HL-60 (cell line): ENCODE data around the gene DRG1.

Source experiments
- DNase-seq, 2 experiments: peaks; one replicate each; pipeline ENCODE4 v3.0.0-alpha.2; 2010 to 2020; ENCODE audit warnings: low read depth in 1 of 2, low spot score in 1 of 2
- H3K27ac ChIP-seq: fragments of 250-450 bp; sonication (Bioruptor Pico); replicated peaks from 2 replicates; pipeline ENCODE4 v1.5.1; 2020; ENCODE audit warnings: mild to moderate bottlenecking, moderate library complexity
- H3K27me3 ChIP-seq: fragments of 250-450 bp; sonication (Bioruptor Pico); 2 replicates; pipeline ENCODE4 v1.5.1; 2021; ENCODE audit warnings: mild to moderate bottlenecking, moderate library complexity; ENCODE audit not compliant: insufficient read depth, poor library complexity, severe bottlenecking
- H3K4me3 ChIP-seq: replicated peaks from 2 replicates; pipeline ENCODE4 v1.5.1; 2011; ENCODE audit warnings: mild to moderate bottlenecking, control low read depth, low read length; ENCODE audit not compliant: insufficient read depth
- GABPA ChIP-seq: IDR thresholded peaks from 2 replicates; pipeline ENCODE4 v1.6.1; 2012; ENCODE audit warnings: low read depth
- POLR2AphosphoS5 ChIP-seq: IDR thresholded peaks from 2 replicates; pipeline ENCODE4 v1.6.1; 2012; ENCODE audit warnings: low read depth
- SPI1 ChIP-seq: IDR thresholded peaks from 2 replicates; pipeline ENCODE4 v1.6.1; 2012; ENCODE audit warnings: low read depth, mild to moderate bottlenecking, borderline replicate concordance
- TF ChIP-seq, protein P1 (sequence below): IDR thresholded peaks from one replicate; pipeline ENCODE4 v1.5.1; 2011; ENCODE audit warnings: low read length, control low read depth, inconsistent platforms; ENCODE audit not compliant: insufficient read depth
- TF ChIP-seq, protein P2 (sequence below): IDR thresholded peaks from 2 replicates; pipeline ENCODE4 v1.6.1; 2012; ENCODE audit warnings: low read depth; ENCODE audit not compliant: insufficient replicate concordance

The DRG1 gene

DNA sequence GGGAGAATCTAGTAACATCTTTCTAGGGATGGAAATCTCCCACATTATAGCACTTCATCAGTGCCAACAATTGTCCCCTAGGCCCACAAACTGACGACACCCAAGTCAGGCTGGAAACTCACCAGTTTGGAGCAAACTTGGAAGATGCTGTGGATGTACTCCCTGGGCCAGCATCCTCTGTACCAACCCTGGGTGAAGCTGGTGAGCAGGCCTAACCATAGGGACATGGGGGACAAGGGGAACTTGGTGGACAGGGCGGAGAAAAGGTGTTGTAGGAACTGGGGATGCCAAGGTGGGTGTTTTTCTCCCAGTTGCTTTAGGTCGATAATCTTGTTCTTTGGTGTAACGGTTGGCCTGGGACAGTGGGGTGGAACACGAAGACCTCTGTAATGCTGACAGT is 42.2 kb downstream of the DRG1 start:
- no peaks in the 10 kb centered on the region for H3K27me3 ChIP-seq
- no peak for DNase-seq
- H3K27ac ChIP-seq: no peak overlapping the region
- no peak overlapping the region for H3K4me3 ChIP-seq
- no peak for TF ChIP-seq SPI1
- TF ChIP-seq, protein P1, sequence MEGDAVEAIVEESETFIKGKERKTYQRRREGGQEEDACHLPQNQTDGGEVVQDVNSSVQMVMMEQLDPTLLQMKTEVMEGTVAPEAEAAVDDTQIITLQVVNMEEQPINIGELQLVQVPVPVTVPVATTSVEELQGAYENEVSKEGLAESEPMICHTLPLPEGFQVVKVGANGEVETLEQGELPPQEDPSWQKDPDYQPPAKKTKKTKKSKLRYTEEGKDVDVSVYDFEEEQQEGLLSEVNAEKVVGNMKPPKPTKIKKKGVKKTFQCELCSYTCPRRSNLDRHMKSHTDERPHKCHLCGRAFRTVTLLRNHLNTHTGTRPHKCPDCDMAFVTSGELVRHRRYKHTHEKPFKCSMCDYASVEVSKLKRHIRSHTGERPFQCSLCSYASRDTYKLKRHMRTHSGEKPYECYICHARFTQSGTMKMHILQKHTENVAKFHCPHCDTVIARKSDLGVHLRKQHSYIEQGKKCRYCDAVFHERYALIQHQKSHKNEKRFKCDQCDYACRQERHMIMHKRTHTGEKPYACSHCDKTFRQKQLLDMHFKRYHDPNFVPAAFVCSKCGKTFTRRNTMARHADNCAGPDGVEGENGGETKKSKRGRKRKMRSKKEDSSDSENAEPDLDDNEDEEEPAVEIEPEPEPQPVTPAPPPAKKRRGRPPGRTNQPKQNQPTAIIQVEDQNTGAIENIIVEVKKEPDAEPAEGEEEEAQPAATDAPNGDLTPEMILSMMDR: no peak
- TF ChIP-seq, protein P2, sequence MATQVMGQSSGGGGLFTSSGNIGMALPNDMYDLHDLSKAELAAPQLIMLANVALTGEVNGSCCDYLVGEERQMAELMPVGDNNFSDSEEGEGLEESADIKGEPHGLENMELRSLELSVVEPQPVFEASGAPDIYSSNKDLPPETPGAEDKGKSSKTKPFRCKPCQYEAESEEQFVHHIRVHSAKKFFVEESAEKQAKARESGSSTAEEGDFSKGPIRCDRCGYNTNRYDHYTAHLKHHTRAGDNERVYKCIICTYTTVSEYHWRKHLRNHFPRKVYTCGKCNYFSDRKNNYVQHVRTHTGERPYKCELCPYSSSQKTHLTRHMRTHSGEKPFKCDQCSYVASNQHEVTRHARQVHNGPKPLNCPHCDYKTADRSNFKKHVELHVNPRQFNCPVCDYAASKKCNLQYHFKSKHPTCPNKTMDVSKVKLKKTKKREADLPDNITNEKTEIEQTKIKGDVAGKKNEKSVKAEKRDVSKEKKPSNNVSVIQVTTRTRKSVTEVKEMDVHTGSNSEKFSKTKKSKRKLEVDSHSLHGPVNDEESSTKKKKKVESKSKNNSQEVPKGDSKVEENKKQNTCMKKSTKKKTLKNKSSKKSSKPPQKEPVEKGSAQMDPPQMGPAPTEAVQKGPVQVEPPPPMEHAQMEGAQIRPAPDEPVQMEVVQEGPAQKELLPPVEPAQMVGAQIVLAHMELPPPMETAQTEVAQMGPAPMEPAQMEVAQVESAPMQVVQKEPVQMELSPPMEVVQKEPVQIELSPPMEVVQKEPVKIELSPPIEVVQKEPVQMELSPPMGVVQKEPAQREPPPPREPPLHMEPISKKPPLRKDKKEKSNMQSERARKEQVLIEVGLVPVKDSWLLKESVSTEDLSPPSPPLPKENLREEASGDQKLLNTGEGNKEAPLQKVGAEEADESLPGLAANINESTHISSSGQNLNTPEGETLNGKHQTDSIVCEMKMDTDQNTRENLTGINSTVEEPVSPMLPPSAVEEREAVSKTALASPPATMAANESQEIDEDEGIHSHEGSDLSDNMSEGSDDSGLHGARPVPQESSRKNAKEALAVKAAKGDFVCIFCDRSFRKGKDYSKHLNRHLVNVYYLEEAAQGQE: no peak

DNA sequence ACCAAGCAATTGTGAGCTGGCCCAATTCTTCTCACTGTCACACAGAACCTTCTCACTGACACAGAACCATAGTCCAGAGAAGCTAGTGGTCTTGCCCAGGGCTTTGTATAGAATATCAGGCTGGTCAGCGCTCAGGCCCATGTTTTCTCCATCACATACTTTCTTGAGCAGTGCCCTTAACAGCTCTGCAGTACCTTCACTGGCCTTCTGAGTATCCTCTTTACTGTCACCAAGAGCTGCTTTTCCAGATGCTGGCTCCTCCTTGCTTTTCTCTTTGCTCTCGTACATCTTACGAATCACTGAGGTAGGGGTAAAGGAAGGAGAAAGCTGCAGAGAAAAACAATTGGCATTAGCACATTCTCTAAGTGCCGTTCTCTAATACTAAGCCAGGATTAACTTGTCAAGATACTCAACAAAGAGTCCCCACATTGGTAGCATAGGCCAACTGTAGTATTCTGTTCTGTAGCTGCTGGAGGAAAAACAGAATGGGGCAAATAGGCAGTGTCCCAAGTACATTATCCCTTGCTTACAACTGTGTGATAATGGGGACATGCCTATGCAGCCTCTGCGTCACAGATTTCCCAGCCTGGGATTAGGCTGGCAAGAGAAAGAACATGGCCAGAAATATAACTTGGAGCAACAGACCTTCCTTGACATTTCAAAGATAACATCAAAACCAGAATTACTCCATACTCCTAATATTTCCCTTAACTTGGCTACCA is 43.5 kb downstream of the DRG1 start:
- H3K27me3 ChIP-seq: no peaks in the 10 kb centered on the region
- DNase-seq: no peak
- no peak overlapping the region for H3K4me3 ChIP-seq
- no peak overlapping the region for H3K27ac ChIP-seq
- TF ChIP-seq, protein P2: no peak
- no peak for TF ChIP-seq POLR2AphosphoS5
- no peak for TF ChIP-seq SPI1
- no peak for TF ChIP-seq GABPA
- TF ChIP-seq, protein P1: no peak

DNA sequence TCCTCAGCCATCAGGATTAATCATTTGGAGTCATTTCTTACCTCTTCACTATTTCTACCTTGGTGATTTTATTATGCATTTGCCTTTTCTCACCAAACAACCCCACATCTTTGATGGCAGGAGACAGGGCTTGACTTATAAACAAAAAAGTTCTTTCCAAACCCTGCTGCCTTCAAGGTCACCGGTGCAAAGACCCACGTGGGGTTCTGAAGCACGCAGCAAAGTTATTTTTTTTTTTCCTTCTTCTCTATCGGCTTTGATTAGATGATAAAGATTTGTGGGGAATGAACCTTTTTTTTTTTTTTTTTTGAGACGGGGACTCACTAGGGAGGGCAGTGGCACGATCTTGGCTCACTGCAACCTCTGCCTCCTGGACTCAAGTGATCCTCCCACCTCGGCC is 44.1 kb downstream of the DRG1 start:
- Histone ChIP-seq H3K27me3 (no peaks in the 10 kb centered on the region), H3K4me3 (no peak overlapping the region), H3K27ac (no peak overlapping the region)
- DNase-seq: no peak
- TF ChIP-seq SPI1 (no peak), GABPA (no peak), POLR2AphosphoS5 (no peak)
- TF ChIP-seq, protein P2: no peak
- TF ChIP-seq, protein P1: no peak
